ENCODE results near the gene PRR29. TPM values are rescaled to one million over a fixed set of nuclear protein-coding genes. Genes with fewer than 3 reads are reported as not detected.

PRR29 gene
- total RNA-seq, 1 donor from 2014 or later, result 0.08 TPM

DNA sequence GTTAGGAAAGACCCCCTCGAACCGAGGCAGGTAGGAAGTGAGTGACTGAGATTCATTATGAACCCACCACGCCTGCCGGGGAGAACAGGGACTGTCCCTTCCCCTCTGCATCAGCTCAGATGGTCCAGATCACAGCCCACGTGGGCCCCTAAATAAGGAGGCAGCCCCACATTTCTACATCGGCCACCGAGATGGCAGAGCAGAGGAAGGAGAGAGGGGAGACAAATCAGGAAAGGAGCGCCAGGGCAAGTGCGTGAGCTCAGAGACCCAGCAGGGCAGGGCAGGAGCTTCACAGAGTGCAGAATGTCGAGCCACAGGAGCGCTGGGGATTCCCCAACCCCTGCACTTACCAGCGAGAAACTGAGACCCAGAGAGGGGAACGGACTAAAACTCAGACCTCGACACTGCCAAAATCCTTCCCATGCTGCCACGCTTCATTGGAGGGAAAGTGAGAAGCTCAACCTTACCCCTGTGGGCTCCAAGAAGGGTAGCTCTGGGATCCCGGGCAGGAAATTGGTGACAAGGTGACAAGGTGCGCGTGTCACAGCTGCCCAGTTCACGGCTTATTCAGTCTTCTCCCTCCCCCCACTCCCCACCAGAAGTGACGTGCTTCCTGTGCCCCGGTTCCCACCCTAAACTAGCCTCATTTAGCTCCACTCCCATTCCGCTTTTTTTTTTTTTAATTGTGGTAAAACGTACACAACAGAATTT is 22.1 kb downstream of the PRR29 start, which contains the start of gene ICAM2:
Gene ICAM2 (minus strand): TSS at position 578 of the 711 bp plus-strand sequence. CDS start 13,942 bp downstream, outside the sequence.
- Histone ChIP-seq H3K27me3 (ENCODE audit: control insufficient read depth, insufficient read depth, low read length) (no peaks in the 10 kb centered on the region), H3K36me3 (ENCODE audit: control insufficient read depth, insufficient read depth, low read length) (no peaks in the 10 kb centered on the region), H3K4me3 (ENCODE audit: low read depth, low read length) (peak within 1 kb of the TSS; percentile 12)
- no peak for DNase-seq (ENCODE audit: low read depth)
- TF ChIP-seq, protein P1, sequence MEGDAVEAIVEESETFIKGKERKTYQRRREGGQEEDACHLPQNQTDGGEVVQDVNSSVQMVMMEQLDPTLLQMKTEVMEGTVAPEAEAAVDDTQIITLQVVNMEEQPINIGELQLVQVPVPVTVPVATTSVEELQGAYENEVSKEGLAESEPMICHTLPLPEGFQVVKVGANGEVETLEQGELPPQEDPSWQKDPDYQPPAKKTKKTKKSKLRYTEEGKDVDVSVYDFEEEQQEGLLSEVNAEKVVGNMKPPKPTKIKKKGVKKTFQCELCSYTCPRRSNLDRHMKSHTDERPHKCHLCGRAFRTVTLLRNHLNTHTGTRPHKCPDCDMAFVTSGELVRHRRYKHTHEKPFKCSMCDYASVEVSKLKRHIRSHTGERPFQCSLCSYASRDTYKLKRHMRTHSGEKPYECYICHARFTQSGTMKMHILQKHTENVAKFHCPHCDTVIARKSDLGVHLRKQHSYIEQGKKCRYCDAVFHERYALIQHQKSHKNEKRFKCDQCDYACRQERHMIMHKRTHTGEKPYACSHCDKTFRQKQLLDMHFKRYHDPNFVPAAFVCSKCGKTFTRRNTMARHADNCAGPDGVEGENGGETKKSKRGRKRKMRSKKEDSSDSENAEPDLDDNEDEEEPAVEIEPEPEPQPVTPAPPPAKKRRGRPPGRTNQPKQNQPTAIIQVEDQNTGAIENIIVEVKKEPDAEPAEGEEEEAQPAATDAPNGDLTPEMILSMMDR (IDR thresholded peaks at IDR 0.05; ENCODE audit: insufficient read depth, low read length, poor library complexity, severe bottlenecking), result no peak

DNA sequence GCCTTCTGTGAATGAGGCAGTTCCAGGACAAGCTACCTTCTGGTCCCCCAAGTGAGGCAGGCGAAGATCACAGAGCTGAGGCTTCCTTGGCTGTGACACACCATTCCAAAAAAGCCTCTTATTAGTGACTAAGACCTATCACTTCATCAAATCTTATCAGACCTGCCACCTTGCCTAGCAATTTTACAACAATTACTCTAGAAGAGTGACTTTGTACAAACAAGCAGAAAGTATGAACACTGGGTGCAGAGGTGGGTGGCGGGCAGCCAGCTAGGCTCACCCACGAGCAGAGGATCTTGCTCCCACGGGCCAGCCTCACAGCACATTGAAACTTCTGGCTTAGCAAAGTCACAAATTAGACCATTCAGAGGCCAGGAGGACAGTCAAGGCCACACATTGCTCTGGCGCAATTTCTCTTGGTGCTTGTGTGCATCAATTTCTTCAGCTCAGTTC is 24.5 kb downstream of the PRR29 start:
- Histone ChIP-seq H3K4me3 (ENCODE audit: low read depth, low read length) (no peak overlapping the region), H3K27me3 (ENCODE audit: control insufficient read depth, insufficient read depth, low read length) (no peaks in the 10 kb centered on the region), H3K36me3 (ENCODE audit: control insufficient read depth, insufficient read depth, low read length) (no peaks in the 10 kb centered on the region)
- TF ChIP-seq, protein P1 (IDR thresholded peaks at IDR 0.05; ENCODE audit: insufficient read depth, low read length, poor library complexity, severe bottlenecking), result no peak
- DNase-seq (ENCODE audit: low read depth), result no peak

DNA sequence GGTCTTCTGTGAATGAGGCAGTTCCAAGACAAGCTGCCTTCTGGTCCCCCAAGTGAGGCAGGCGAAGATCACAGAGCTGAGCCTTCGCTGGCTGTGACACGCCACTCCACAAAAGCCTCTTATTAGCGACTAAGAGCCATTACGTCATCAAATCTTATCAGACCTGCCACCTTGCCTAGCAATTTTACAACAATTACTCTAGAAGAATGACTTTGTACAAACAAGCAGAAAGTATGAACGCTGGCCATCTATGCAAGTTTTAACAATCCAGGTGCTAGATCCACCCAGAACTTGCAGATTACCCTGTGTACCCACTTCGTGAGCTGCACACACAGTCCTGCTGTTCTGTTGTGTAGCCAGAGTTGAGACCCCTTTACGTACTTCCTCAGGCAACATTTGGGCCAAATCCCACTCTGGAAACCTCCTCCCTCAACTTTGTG is 26.1 kb downstream of the PRR29 start:
- Histone ChIP-seq H3K36me3 (ENCODE audit: control insufficient read depth, insufficient read depth, low read length) (no peaks in the 10 kb centered on the region), H3K4me3 (ENCODE audit: low read depth, low read length) (no peak overlapping the region), H3K27me3 (ENCODE audit: control insufficient read depth, insufficient read depth, low read length) (no peaks in the 10 kb centered on the region)
- TF ChIP-seq, protein P1 (IDR thresholded peaks at IDR 0.05; ENCODE audit: insufficient read depth, low read length, poor library complexity, severe bottlenecking), result no peak
- no peak for DNase-seq (ENCODE audit: low read depth)

DNA sequence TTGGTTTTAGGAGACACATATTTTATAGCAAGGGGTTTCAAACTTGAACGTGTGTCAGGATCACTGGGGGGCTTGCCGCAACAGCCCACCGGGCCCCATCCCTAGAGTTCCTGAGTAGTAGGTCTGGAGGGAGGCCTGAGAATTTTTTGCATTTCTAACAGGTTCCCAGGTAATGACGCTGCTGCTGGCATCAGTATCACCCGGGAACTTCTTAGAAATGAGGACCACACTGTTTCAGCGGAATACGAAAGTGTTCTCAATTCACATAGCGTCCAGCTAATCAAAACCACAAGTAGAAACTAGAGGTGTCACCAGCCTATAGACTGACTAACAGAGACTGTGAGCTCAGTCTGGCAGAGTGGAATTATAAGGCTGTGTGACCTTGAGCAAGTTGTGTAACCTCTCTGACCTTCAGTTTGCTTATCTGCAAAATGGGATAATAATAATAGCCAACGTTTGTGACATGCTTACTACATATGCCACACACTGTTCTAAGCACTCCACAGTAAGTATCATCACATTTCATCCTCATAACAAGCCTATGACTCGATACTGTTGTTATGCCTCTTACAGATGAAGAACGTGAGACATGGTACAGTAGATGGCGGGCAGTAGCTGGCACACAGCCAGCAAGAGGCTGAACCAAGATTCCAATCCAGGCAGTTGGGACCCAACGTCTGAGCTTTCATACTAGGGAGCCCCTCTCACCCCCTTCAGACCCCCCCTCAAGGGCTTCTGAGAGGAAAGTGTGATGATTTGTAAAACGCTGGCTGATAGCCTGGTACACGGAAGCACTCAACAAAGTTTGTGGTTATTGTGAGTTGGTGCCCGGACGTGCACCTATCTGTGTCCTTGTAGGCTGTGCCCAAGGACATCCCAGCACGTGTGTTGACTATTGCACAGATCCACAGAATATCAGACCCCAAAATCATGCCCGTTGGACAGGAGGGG is 26.9 kb downstream of the PRR29 start:
- Histone ChIP-seq H3K36me3 (ENCODE audit: control insufficient read depth, insufficient read depth, low read length) (no peaks in the 10 kb centered on the region), H3K27me3 (ENCODE audit: control insufficient read depth, insufficient read depth, low read length) (no peaks in the 10 kb centered on the region), H3K4me3 (ENCODE audit: low read depth, low read length) (no peak overlapping the region)
- TF ChIP-seq, protein P1 (IDR thresholded peaks at IDR 0.05; ENCODE audit: insufficient read depth, low read length, poor library complexity, severe bottlenecking), result no peak
- no peak for DNase-seq (ENCODE audit: low read depth)

DNA sequence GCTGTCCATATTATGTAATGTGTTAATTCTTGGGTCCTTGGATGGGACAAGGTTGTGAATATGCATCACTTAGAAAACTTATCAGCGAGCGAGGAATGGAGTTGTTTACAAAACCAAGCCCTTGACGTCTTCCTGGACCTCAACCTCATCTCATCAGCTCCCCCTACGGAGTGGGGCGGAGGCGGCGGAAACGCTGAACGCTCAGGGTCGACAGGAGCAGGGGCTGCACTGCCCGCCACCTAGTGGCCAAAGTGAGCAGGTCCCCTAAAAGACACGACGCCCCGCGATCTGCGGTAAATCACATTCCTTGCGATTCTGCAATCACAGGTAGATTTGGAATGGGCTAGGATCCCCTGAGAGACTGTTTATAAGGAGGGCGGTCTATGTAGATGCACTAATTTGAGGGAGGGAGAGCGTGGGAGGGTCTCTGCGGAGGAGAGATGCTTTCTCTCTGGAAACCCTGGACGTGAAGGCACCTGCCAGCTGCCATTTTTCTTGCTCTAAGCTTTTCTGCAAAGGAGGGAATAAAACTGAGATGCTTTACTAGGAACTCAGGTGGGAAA is 27.7 kb downstream of the PRR29 start:
- H3K27me3 ChIP-seq (ENCODE audit: control insufficient read depth, insufficient read depth, low read length), result no peaks in the 10 kb centered on the region
- TF ChIP-seq, protein P1 (IDR thresholded peaks at IDR 0.05; ENCODE audit: insufficient read depth, low read length, poor library complexity, severe bottlenecking), result peak; percentile 98
- peak; percentile 16 for DNase-seq (ENCODE audit: low read depth)
- H3K36me3 ChIP-seq (ENCODE audit: control insufficient read depth, insufficient read depth, low read length), result no peaks in the 10 kb centered on the region
- no peak overlapping the region for H3K4me3 ChIP-seq (ENCODE audit: low read depth, low read length)

All from kidney epithelial cell (primary cell).